HuH-7.5 (cell line): ENCODE data around the gene GMDS.

Source experiments
- DNase-seq: peaks from one replicate; pipeline ENCODE4 v3.0.0; 2011; ENCODE audit warnings: low spot score

The GMDS gene

GRCh38 chr6:1645466-1646185, 599.8 kb downstream of the GMDS start:
- no peak for DNase-seq

- DNase-seq = no peak
These were observed 600.8 kb downstream of the GMDS start for GRCh38 chr6:1644516-1645060.

- DNase-seq = no peak
These were observed 601.5 kb downstream of the GMDS start for GRCh38 chr6:1643830-1644445.

GRCh38 chr6:1643111-1643510, 602.3 kb downstream of the GMDS start:
- no peak for DNase-seq

- peak; percentile 37 for DNase-seq
These were observed 604.0 kb downstream of the GMDS start for GRCh38 chr6:1641343-1641885.

DNA sequence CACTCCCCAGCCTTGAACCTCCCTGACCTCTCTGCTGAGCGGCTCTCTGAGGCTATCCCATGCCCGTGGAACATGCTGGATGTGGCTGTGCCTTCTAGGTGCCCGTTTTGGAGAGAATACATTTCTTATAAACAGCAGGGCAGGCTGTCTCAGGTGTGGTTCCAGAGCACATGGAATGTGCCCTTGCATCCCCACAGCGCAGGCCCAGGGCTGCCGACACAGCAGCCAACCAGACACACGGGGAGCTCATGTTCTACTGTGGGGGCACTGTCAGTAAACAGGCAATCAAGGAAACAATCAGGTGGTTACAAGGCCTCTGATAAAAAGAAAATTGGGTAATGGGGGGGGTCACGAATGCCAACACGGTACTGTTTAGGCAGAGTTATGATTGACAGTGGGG, 604.9 kb downstream of the GMDS start:
- DNase-seq = no peak

- no peak for DNase-seq
These were observed 606.0 kb downstream of the GMDS start for GRCh38 chr6:1639430-1639829.

DNA sequence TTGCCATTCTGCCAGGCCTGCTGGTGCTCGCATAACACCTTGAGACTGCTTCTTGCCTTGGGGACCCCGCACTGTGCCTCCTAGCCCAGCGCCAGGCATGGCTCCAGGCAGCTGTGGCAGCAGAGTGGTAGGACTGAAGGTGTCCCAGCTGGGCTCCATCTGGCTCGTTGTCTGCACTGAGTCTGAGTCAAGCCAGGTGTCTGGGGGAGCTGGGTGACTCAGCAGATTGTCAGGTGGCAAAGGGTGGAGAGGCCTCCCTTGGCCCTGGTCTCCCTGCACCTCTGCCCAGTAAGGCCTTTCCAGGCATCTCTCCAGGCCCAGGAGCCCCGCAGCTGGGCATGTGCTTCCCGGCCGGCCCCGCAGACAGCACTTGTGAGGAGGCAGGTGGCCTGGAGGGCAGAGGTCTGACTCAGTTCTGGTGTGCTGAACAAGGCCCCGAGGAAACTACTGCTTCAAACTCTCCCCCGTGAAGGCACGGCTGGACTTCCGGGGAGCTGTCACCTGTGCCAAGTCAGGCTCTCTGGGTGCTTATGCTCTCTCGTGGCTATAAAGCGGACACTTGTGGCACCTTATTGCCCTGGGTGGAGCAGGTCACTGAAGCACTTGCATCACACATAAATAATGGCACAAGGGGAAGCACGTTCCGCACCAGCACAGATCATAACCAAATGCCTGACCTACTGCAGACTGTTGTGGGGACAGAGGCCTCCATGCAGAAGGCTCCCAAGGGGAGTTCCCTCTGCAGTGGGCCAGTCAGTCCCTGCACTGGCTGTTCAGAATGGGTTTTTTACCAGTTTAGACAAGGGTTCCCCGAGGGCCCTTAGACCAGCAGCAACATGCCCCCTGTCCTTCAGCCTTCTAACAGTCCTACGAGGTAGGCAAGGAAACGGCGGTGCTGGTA, 608.2 kb downstream of the GMDS start:
- DNase-seq = no peak

DNA sequence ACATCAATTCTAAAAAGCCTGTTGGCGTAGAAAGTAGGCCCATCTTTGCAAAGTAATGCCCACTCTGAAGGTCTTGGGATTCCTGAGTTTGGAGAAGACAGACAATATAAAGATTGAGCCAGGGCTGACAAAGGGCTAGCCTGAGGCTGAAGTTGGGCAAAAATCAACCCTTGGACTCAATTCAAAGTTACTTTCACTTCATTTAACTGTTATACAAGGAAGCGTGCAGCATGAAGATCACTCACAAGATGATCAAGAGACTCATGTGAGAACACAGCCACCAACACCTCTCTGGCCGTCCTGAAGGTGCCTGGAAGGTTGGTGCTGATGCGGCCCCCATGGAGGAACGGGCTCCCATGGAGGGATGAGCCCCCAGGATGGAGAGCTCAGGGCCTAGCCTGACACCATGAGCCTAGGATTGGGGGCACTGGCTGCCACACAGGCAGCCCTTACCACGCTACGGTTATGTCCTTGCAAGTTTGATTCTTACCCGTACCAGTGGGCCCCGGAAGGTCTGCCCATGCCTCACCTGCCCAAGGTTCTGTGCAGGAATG, 609.1 kb downstream of the GMDS start:
- no peak for DNase-seq

DNA sequence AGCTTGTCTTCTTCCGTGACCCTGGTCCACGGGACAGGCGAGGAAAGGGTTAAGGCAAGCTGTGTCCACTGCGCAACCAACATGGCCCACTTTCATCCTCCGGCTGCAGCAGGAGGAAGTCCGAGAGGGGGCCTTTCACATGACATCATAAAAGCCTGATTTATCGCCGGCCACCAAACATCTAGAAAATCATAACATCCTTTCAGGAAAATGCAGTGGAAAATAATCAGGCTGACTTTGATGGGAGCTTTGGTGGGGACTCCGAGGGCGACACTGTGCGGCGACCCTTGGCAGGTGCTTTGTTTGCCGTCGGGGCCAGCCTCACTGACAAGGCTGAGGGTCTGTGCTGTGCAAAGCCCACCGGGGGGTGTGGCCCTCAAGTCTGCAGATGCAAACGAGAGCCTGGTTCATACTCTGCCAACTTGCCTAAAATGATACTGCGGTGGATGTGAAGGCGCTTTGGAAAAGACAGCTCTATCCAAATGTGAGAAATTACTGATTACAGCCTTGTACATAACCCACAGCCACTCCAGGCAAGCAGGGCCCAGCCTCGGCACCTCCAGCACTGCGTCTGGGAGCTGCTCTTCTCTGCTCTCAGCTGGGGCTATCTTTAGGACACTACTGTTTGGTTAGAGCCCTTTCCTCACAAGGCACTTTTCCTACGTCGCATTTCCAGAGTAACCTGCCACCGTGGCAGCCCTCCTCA, 609.9 kb downstream of the GMDS start:
- DNase-seq = no peak

DNA sequence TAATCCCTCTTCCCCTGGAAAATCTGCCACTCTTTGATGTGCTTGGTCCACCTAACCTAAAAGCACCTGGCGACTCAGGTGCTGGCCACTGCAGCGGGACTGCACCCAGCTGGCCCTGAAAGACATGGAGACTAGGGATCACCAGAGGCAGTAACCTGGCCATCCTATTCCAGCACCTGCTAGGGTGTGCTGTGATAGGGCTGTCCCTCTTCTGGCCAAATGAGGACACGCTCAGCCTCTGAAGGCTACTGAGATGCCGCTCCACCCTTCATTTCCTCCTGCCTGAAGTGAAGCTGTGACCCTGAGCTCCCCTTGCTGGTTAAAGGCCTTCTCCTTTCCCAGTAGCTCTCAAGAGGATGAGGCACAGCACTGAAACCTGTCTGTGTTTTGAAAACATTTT, 611.3 kb downstream of the GMDS start:
- DNase-seq = no peak

DNA sequence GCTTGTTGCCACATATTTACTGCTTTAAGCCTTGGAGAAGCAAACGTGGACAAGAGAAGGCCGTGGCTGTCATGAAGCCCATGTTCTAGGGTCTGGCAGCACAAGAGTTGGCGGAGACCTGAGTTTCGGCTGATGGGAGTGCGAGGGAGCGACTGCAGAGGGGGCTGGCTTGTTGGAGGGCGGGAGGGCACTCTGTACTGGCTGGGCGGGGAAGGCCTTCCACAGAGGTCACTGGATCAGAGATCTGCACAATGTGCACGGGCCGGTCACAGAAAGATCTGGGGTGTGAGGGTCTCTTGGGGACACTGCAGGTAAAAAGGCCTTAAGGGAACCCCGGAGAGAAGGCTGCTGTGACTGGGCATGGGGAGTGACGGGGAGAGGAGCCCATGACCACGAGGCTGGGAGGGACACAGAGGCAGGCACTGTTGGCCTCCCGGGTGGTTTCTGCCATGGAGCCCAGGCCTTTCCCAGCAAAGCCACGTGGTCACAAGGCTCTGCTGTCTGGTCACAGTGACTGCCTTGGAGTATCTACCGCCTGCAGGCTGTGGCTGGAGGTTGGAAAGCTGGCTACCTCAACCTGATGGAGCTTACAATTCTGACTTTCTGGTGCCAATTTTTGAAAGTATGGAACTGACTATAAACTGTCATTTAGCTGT, 611.9 kb downstream of the GMDS start:
- no peak for DNase-seq

DNA sequence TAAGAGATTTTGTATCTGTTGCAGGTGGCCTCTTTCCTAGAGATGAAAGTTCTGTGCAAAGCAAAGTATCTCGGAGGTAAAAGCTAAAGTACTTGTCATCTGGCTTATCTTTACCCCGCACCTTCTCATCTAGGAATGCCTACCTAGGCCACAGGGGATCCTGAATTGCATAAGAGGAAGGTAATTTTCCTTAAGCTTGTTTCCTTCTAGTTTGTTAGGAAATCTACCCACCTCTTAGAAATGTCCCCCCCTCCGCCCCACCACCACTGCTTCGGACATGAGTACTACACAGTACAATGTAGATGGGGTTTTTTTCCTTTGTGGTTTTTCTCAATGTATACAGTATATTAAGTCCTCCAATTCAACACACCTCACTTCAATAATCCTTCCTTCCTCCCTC, 614.2 kb downstream of the GMDS start:
- DNase-seq = no peak

DNA sequence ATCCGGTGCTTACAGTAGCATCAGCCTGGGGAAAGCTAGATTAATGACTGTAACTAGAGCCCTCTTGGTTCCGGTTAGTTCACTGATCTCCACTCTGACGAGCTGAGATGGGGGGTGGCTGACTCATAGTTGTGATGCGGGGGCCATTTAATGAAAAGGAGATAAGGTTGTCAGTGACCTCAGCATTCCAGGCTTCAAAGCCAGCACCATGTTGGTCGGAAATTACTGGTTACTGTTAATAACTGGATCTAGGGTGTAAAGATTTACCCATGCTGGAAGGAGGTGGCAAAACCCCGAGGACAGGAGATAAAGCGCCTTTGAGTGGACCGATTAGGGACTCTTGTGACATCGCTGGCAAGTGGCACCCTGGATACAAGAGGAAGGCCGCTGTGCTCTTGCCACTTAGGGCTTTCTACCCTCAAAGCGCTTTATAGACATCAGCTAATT, 614.6 kb downstream of the GMDS start:
- no peak for DNase-seq

GRCh38 chr6:1630212-1630770, 615.1 kb downstream of the GMDS start:
- no peak for DNase-seq

DNA sequence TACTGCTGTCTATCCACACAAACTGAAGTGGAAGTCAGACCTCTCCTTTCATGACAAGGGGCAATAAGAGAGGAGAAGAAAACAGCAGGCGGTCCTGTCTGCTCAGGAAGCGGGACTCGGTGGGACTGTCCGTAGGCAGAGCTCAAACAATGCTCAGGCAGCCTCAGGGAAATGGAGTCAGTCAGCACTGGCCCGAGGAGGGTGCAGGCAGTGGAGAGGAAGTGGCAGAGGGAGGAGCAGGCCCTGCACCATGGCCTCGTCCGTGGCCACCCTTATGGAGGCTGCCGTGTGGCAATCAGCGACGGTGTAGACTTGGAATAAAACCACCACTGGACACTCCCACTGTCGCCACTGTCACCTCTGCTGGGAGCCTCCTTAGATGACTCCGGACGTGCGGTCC, 616.1 kb downstream of the GMDS start:
- DNase-seq = no peak

DNA sequence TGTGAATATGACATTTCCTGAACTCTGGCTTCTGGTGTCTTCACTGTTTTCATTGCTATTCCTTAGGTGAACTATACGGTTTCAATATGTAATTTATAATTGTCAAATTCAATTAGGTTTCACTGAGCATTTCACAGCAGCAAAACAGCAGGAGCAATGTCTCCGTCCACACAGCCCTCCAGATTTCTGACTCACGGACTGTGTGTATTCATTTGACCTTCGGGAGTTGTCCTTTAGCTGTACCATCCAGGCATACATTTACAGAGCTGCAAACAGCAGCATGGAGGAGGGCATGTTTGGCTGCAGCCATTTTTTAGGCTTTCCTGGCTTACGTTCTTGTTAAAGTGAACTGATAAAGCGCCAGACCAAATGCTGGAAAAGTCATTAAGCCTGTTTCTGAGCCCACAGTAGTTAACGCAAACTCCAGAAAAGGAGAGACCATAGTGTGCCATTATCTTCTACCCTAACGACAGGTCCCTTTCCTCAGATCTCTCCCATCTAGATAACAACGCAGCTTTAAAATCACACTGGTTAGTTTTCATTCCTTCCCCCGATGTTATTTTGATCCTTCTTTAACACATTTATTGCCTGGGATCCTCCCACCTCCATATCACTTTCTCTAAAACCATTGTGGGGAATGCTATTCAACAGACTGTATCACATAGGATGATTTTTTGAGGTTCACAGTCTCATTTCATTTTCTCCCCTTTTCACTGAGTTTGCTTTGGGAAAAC, 617.4 kb downstream of the GMDS start:
- DNase-seq = no peak

DNA sequence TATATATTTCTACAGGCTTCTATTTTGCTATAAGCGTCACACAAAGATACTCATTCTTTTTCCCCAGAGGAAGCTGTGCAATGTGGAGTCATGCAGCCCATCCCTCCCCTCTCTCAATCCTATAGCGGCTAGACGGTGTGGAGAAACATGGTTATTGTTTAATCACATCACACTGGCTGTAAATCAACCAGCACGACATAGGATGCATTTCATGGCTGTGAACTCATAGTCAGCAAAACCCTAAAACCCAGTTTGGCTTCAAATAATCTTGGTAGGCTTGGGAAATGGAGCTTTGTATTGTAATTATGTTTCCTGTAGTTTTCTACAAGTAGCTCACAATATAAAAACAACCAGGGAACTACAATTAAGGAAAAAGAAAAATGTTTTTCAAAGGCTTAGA, 618.9 kb downstream of the GMDS start:
- DNase-seq = no peak

- no peak for DNase-seq
These were observed 619.5 kb downstream of the GMDS start for GRCh38 chr6:1625794-1626435.
